H1 (cell line): ENCODE data around the gene SLC12A7. TPM values are rescaled to one million over a fixed set of nuclear protein-coding genes. Genes with fewer than 3 reads are reported as not detected.

Source experiments
- CTCF ChIA-PET: fragments of 300-600 bp; sonication (Branson Sonifier 250); formaldehyde crosslinking; loops from one replicate; lab custom pipeline; 2021; ENCODE audit not compliant: partially characterized antibody; lab: Charles Lee
- POLR2A ChIA-PET: fragments of 300-600 bp; sonication (Branson Sonifier 250); formaldehyde crosslinking; loops from one replicate; lab custom pipeline; 2021; ENCODE audit warnings: inconsistent platforms; ENCODE audit not compliant: partially characterized antibody; lab: Charles Lee
- DNase-seq, 2 experiments: peaks; one replicate each; pipeline versions ENCODE4 v3.0.0 to v3.0.0-alpha.2; 2010 to 2022; ENCODE audit warnings: low spot score in 2 of 2, low read depth in 1 of 2, mixed read lengths in 1 of 2
- FAIRE-seq: peaks from 2 replicates; lab custom pipeline; 2011; peaks lifted over from hg19 to GRCh38; lab: Jason Lieb, UNC
- H2AFZ ChIP-seq: 2 replicates; pipeline ENCODE4 v1.8.1; 2012; ENCODE audit warnings: low read length, inconsistent platforms
- H2AK5ac ChIP-seq: 2 replicates; pipeline ENCODE4 v1.6.1; 2013; ENCODE audit warnings: low read depth, low read length
- H2BK120ac ChIP-seq: replicated peaks from 2 replicates; pipeline ENCODE3; 2013; ENCODE audit warnings: low read depth, low read length, inconsistent platforms
- H2BK12ac ChIP-seq: 2 replicates; pipeline ENCODE4 v1.6.1; 2013; ENCODE audit warnings: low read depth, low read length
- H2BK15ac ChIP-seq: 2 replicates; pipeline ENCODE4 v1.6.1; 2013; ENCODE audit warnings: low read length
- H2BK20ac ChIP-seq: 2 replicates; pipeline ENCODE4 v1.6.1; 2013; ENCODE audit warnings: low read length
- H2BK5ac ChIP-seq: 2 replicates; pipeline ENCODE4 v1.6.1; 2013; ENCODE audit warnings: low read depth, low read length
- H3K14ac ChIP-seq: 2 replicates; pipeline ENCODE4 v1.6.1; 2013; ENCODE audit warnings: inconsistent platforms; ENCODE audit not compliant: insufficient read length
- H3K18ac ChIP-seq: 2 replicates; pipeline ENCODE4 v1.6.1; 2013; ENCODE audit warnings: low read length; ENCODE audit errors: extremely low read depth
- H3K23ac ChIP-seq: 2 replicates; pipeline ENCODE4 v1.6.1; 2013; ENCODE audit warnings: inconsistent platforms; ENCODE audit not compliant: insufficient read length
- H3K23me2 ChIP-seq: 2 replicates; pipeline ENCODE4 v1.6.1; 2013; ENCODE audit warnings: low read depth, low read length
- H3K27ac ChIP-seq: 2 replicates; pipeline ENCODE4 v1.6.1; 2011; ENCODE audit warnings: low read depth, low read length, inconsistent platforms
- H3K27me3 ChIP-seq, 4 experiments: replicated peaks in 1 of 4; 1 replicate in 1 of 4; 2 replicates in 3 of 4; pipeline versions ENCODE4 v1.6.1 to v1.8.1; 2011 to 2013; ENCODE audit warnings: low read length in 3 of 4, mild to moderate bottlenecking in 3 of 4, inconsistent platforms in 2 of 4, mixed read lengths in 2 of 4, moderate library complexity in 1 of 4; ENCODE audit not compliant: control insufficient read depth in 3 of 4, insufficient read depth in 3 of 4; ENCODE audit errors: extremely low read depth in 1 of 4
- H3K36me3 ChIP-seq, 4 experiments: 2 replicates each; pipeline versions ENCODE4 v1.6.1 to v1.8.1; 2011 to 2013; ENCODE audit warnings: mild to moderate bottlenecking in 4 of 4, low read length in 3 of 4, moderate library complexity in 2 of 4, control low read depth in 1 of 4, inconsistent platforms in 1 of 4; ENCODE audit not compliant: insufficient read depth in 4 of 4, control insufficient read depth in 2 of 4
- H3K4ac ChIP-seq: replicated peaks from 2 replicates; pipeline ENCODE3; 2013; ENCODE audit warnings: low read length, low read depth, mixed read lengths, inconsistent platforms; ENCODE audit not compliant: insufficient read length
- H3K4me1 ChIP-seq, 4 experiments: replicated peaks in 1 of 4; 1 replicate in 1 of 4; 2 replicates in 3 of 4; pipeline versions ENCODE4 v1.6.1 to v1.8.1; 2011 to 2013; ENCODE audit warnings: low read length in 3 of 4, inconsistent platforms in 2 of 4, mixed read lengths in 1 of 4; ENCODE audit not compliant: insufficient read depth in 4 of 4, control insufficient read depth in 3 of 4
- H3K4me2 ChIP-seq, 2 experiments: 2 replicates each; pipeline versions ENCODE4 v1.6.1 to v1.8.1; 2011 to 2013; ENCODE audit warnings: low read depth in 2 of 2, low read length in 2 of 2, control low read depth in 1 of 2, inconsistent platforms in 1 of 2, mild to moderate bottlenecking in 1 of 2; ENCODE audit not compliant: insufficient read depth in 1 of 2
- H3K4me3 ChIP-seq, 4 experiments: fragments of 200-600, 300-600 bp in 1 of 4; sonication (generic), shearing (Covaris generic), sonication (Bioruptor Twin) in 1 of 4; 2 replicates each; pipeline versions ENCODE4 v1.5.1 to v1.8.1; 2011 to 2016; ENCODE audit warnings: low read length in 4 of 4, low read depth in 3 of 4, control low read depth in 2 of 4, inconsistent platforms in 2 of 4, mild to moderate bottlenecking in 2 of 4, mixed read lengths in 1 of 4, moderate library complexity in 1 of 4; ENCODE audit not compliant: insufficient read depth in 2 of 4; ENCODE audit errors: extremely low read depth in 1 of 4
- H3K56ac ChIP-seq: replicated peaks from 2 replicates; pipeline ENCODE3; 2013; ENCODE audit warnings: low read depth, mild to moderate bottlenecking, mixed read lengths, low read length, inconsistent platforms; ENCODE audit not compliant: insufficient read length
- H3K79me1 ChIP-seq: 2 replicates; pipeline ENCODE4 v1.6.1; 2013; ENCODE audit warnings: low read depth, low read length, control low read depth
- H3K79me2 ChIP-seq, 2 experiments: 2 replicates each; pipeline versions ENCODE4 v1.6.1 to v1.8.1; 2012 to 2013; ENCODE audit warnings: low read length in 2 of 2, mild to moderate bottlenecking in 2 of 2, inconsistent platforms in 1 of 2; ENCODE audit not compliant: insufficient read depth in 2 of 2, control insufficient read depth in 1 of 2
- H3K9ac ChIP-seq, 4 experiments: replicated peaks in 1 of 4; 1 replicate in 1 of 4; 2 replicates in 3 of 4; pipeline versions ENCODE4 v1.6.1 to v1.8.1; 2011 to 2013; ENCODE audit warnings: low read depth in 3 of 4, low read length in 3 of 4, control low read depth in 2 of 4, mild to moderate bottlenecking in 2 of 4, moderate library complexity in 2 of 4, inconsistent platforms in 1 of 4; ENCODE audit errors: extremely low read depth in 1 of 4
- H3K9me3 ChIP-seq, 2 experiments: 2 replicates each; pipeline versions ENCODE4 v1.6.1 to v1.8.1; 2012 to 2013; ENCODE audit warnings: mild to moderate bottlenecking in 2 of 2, moderate library complexity in 2 of 2, control low read depth in 1 of 2, inconsistent platforms in 1 of 2, low read depth in 1 of 2, low read length in 1 of 2, mixed read lengths in 1 of 2; ENCODE audit not compliant: insufficient read depth in 2 of 2
- H4K20me1 ChIP-seq, 2 experiments: replicated peaks in 1 of 2; 2 replicates each; pipeline versions ENCODE3 to v1.8.1; 2011 to 2013; ENCODE audit warnings: inconsistent platforms in 2 of 2, low read length in 2 of 2, mild to moderate bottlenecking in 1 of 2; ENCODE audit not compliant: insufficient read depth in 2 of 2, control insufficient read depth in 1 of 2
- H4K5ac ChIP-seq: 2 replicates; pipeline ENCODE4 v1.6.1; 2013; ENCODE audit warnings: low read length, low read depth, mixed read lengths, inconsistent platforms; ENCODE audit not compliant: insufficient read length
- H4K8ac ChIP-seq: 2 replicates; pipeline ENCODE4 v1.8.0; 2013; ENCODE audit warnings: mild to moderate bottlenecking, moderate library complexity, low read length, inconsistent platforms; ENCODE audit not compliant: insufficient read depth; ENCODE audit errors: extremely low read depth
- H4K91ac ChIP-seq: replicated peaks from 2 replicates; pipeline ENCODE3; 2013; ENCODE audit warnings: low read length, mixed read lengths, inconsistent platforms; ENCODE audit not compliant: insufficient read length
- CBX8 ChIP-seq: fragments of 300-800, 300-1000 bp; sonication (generic); IDR thresholded peaks from 2 replicates; pipeline ENCODE4 v1.7.1; 2016; ENCODE audit warnings: low read depth, low read length, borderline replicate concordance
- CEBPB ChIP-seq: IDR thresholded peaks from 2 replicates; pipeline ENCODE4 v1.6.1; 2012; ENCODE audit warnings: low read depth, low read length
- CREB1 ChIP-seq: IDR thresholded peaks from 2 replicates; pipeline ENCODE4 v1.6.1; 2012; ENCODE audit warnings: inconsistent platforms
- EZH2 ChIP-seq: fragments of 200-600 bp; sonication (generic); IDR thresholded peaks from 2 replicates; pipeline ENCODE4 v1.7.1; 2012; ENCODE audit warnings: low read depth, mild to moderate bottlenecking, moderate library complexity, low read length, inconsistent platforms; ENCODE audit not compliant: severe bottlenecking
- POLR2A ChIP-seq, 2 experiments: IDR thresholded peaks; 1 replicate in 1 of 2; 2 replicates in 1 of 2; pipeline ENCODE4 v1.6.1; 2011; ENCODE audit warnings: low read depth in 2 of 2, low read length in 2 of 2, mild to moderate bottlenecking in 2 of 2; ENCODE audit errors: control extremely low read depth in 1 of 2
- POU5F1 ChIP-seq: IDR thresholded peaks from 2 replicates; pipeline ENCODE4 v1.6.1; 2011; ENCODE audit warnings: low read depth, mild to moderate bottlenecking, low read length, moderate library complexity
- RAD21 ChIP-seq, 2 experiments: IDR thresholded peaks in 1 of 2; conservative IDR thresholded peaks in 1 of 2; 2 replicates each; pipeline ENCODE4 v1.6.1; 2011; ENCODE audit warnings: low read depth in 2 of 2, low read length in 2 of 2, improper control_type of control experiment in 1 of 2, inconsistent platforms in 1 of 2, mild to moderate bottlenecking in 1 of 2, moderate library complexity in 1 of 2
- SAP30 ChIP-seq: fragments of 300-600 bp; sonication (generic); IDR thresholded peaks from 2 replicates; pipeline ENCODE4 v1.7.1; 2012; ENCODE audit warnings: low read length, moderate library complexity, mild to moderate bottlenecking, inconsistent platforms; ENCODE audit not compliant: insufficient read depth, insufficient replicate concordance
- SIRT6 ChIP-seq: IDR thresholded peaks from one replicate; pipeline ENCODE4 v1.7.1; 2012; ENCODE audit warnings: low read length, inconsistent platforms
- SIX5 ChIP-seq: IDR thresholded peaks from 2 replicates; pipeline ENCODE4 v1.6.1; 2011; ENCODE audit warnings: mild to moderate bottlenecking, low read depth, low read length
- TCF12 ChIP-seq: IDR thresholded peaks from 2 replicates; pipeline ENCODE4 v1.6.1; 2011; ENCODE audit warnings: low read depth, mild to moderate bottlenecking, low read length
- WGBS, 2 experiments: shearing (Covaris generic) in 1 of 2; methylation state at CpG; one replicate each; pipeline versions ENCODE4 v1.1.6 to v1.1.7; 2013 to 2015; ENCODE audit warnings: low lambda C conversion rate in 2 of 2, mixed read lengths in 2 of 2, inconsistent platforms in 1 of 2, low coverage in 1 of 2, missing lambda C conversion rate in 1 of 2; ENCODE audit not compliant: insufficient replicate concordance in 2 of 2, insufficient coverage in 1 of 2, insufficient read length in 1 of 2; ENCODE audit errors: extremely low coverage in 1 of 2, missing lambda C conversion rate in 1 of 2; 5-methylcytosine and 5-hydroxymethylcytosine counted together
- polyA plus RNA-seq, 7 experiments: library from polyadenylated mRNA; depleted of rRNA in 3 of 7; stranded (reverse) in 5 of 7; unstranded in 2 of 7; fragments of >200 nt in 5 of 7; fragments of 200-250 nt in 2 of 7; gene quantifications; 1 replicate in 5 of 7; 2 replicates in 1 of 7; 4 replicates in 1 of 7; pipeline versions ENCODE4 v1.2.1 to v1.2.3, GENCODE V29; 2011 to 2013; ENCODE audit warnings: missing spikeins in 2 of 7, mixed read lengths in 2 of 7
- total RNA-seq: library from RNA; stranded (reverse); fragmentation: NEBNext Ultra II Directional; extraction: Animal tissue kit (Norgen Biotek cat#: 25700); gene quantifications from 2 replicates; pipeline ENCODE4 v1.2.1, GENCODE V29; 2021

SLC12A7 gene
- total and polyA plus RNA-seq, 2 of the 8 experiments (the other 6 are each of a cell fraction or from before 2014, with no cell fraction given), result 23.5 to 39.7 TPM

- CTCF ChIA-PET, result interaction anchor here (1.1 to 1.9 kb wide), 6 partner anchors 29 to 102 kb away, joined by 3 to 5 read pairs (median 3); no protein-coding TSS in a partner anchor
- no peak overlapping the region for H2BK20ac ChIP-seq
- no peak overlapping the region for H3K18ac ChIP-seq
- TF ChIP-seq POLR2A (IDR thresholded peaks at IDR 0.05; ENCODE audit: control extremely low read depth in 1 of 2, low read depth in 2 of 2, low read length in 2 of 2) (no peak), TCF12 (no peak), POU5F1 (no peak), SIRT6 (no peak), SIX5 (no peak), CBX8 (no peak), RAD21 (IDR thresholded peaks at IDR 0.05 in 1 of 2, conservative IDR thresholded peaks at IDR 0.05 in 1 of 2; ENCODE audit: low read depth in 2 of 2, low read length in 2 of 2) (no peak), EZH2 (no peak), CREB1 (no peak), SAP30 (no peak), CEBPB (no peak)
These were observed 44.4 kb downstream of the SLC12A7 start for GRCh38 chr5:1067141-1068121.

More at GRCh38 chr5:1067141-1068121, 44.4 kb downstream of the SLC12A7 start:
- Histone ChIP-seq H2BK5ac (no peak overlapping the region), H3K79me1 (peaks cover 7% of the 10 kb centered on the region), H3K4me3 (no peak overlapping the region), H3K27me3 (no peaks in the 10 kb centered on the region), H3K56ac (no peak overlapping the region), H3K4me2 (no peak overlapping the region), H3K9me3 (no peaks in the 10 kb centered on the region), H4K91ac (peak overlapping the region; percentile 30), H3K4ac (no peak overlapping the region), H2BK120ac (no peak overlapping the region), H2AK5ac (no peak overlapping the region), H3K79me2 (peaks cover 0 to 6% of the 10 kb centered on the region in 2 experiments; a peak in 1 of 4 replicates), H2AFZ (no peak overlapping the region), H3K27ac (no peak overlapping the region), H4K8ac (peak overlapping the region; percentile 79; the same call in 1 of the 2 replicates), H2BK15ac (no peak overlapping the region), H3K14ac (no peak overlapping the region), H4K5ac (no peak overlapping the region), H3K36me3 (peaks cover 0 to 19% (median 8%) of the 10 kb centered on the region in 4 experiments; a peak in 4 of 8 replicates), H3K4me1 (no peaks in the 10 kb centered on the region; a peak in 3 of 7 replicates), H3K9ac (no peak overlapping the region), H3K23ac (no peak overlapping the region), H3K23me2 (no peaks in the 10 kb centered on the region), H2BK12ac (no peak overlapping the region), H4K20me1 (peaks cover 3 to 10% of the 10 kb centered on the region in 2 experiments)
- 93% methylated on average over 45 of the region's 45 CpGs; no CpG with 5 or more reads in 1 of the 2 experiments for WGBS, 2 experiments
- no peak for DNase-seq
- FAIRE-seq, result no peak
- POLR2A ChIA-PET, result interaction anchor here (0.9 to 1.6 kb wide), 3 partner anchors 9 to 27 kb away, joined by 3 to 4 read pairs (median 4); no protein-coding TSS in a partner anchor
